ENCODE measurements around the gene UROD. TPM values are rescaled to one million over a fixed set of nuclear protein-coding genes. Genes with fewer than 3 reads are reported as not detected.
"Not testable (repeated sequence)": the region's sequence is repeated elsewhere in the genome, so short reads cannot be mapped to it uniquely, and the experiment has no call there.

Gene UROD
- total RNA-seq (2014; rRNA removed; shearing (Covaris generic)): 103 and 119 TPM in 2 replicates

DNA sequence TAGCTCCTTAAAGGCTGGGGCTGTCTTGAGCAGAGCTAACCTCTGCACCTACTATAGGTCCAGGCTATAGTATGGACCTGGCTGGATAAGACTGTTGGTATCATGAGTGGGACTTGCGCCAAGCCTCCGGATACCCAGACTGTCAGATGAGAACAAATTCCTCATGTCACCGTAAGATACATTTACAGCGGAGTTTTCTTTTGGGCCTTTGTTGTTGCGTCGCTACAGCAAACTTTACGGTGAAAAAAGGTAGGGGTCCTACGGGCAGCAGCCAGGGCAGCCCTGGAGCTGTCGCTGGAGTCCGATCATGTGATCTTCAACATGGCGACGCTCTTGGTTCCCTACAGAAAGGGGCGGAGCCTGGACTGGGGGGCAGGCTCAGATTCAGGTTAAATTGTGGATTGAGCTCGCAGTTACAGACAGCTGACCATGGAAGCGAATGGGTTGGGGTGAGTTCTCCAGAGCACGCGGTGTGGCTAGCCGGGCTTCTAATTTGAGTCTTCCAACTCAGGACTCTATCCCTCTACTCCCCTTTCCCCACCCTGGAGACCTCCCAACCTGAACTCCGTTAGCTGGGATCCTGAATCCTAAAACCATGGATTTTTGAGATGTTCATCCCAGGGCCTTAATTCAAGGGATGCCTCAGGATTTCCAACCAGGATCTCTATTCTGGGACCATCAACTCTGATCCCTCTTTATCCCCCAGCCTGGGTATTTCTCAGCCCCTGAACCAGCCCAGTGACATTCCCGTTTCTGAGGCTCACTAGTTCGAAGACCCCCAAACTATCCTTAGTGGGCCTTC lies at the start of gene UROD:
Gene UROD (plus strand): TSS at position 418 of the 802 bp plus-strand sequence. CDS start 12 bp downstream, at position 430.
- peak; percentile 96 for DNase-seq (ENCODE audit: low read depth)

DNA sequence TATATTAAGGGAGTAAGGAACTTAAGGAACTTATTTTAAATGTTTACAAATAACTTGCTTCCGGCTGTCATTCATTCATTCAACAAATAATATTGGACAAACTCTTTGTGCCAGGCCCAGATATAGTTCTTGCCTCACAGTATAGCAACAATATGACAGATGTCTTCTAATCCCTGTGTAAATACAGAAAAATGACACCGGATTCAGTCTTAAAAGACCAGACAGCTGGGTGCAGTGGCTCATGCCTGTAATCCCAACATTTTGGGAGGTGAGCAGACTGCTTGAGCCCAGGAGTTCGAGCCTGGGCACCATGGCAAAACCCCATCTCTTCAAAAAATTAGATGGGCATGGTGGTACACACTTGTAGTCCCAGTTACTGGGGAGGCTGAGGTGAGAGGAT lies 49.3 kb upstream of the UROD start:
- DNase-seq (ENCODE audit: low read depth): no peak

DNA sequence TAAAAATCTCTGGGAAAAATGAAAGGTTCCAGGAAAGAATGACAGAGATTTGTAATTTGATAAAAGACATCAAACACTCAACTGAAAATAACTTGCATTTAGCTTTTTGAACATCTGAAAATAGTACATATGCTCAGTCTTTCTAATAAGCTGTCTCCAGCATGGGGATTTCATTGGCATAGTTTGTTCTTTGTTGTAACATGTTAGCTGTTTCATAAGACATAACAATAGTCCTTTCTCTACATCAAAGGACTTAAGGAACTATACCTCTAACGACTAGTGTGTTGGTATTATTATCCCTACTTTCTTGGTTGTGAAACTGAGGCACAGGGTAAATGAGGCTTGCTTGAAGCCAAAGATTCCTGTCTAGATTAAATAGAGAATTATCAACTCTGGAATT lies 47.7 kb upstream of the UROD start:
- no peak for DNase-seq (ENCODE audit: low read depth)

DNA sequence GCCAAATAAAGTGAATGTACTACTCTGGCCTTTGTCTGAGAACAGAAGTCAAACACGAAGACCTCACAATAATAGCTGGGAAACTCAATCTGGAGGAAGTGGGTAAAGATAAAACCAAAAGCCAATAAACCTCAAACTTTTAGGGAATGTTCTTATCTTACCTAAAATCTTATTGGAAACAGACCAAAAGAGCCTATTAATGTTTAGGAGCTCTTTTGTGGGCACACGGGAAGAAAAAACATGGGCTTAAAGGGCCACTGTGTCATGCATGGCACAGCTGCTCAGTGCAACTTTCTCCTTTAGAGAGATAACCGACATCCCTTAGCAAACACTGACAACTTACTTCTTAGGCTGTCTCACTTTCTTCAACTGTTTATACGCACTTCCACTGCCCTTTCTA lies 41.7 kb upstream of the UROD start:
- DNase-seq (ENCODE audit: low read depth): peak; percentile 97

DNA sequence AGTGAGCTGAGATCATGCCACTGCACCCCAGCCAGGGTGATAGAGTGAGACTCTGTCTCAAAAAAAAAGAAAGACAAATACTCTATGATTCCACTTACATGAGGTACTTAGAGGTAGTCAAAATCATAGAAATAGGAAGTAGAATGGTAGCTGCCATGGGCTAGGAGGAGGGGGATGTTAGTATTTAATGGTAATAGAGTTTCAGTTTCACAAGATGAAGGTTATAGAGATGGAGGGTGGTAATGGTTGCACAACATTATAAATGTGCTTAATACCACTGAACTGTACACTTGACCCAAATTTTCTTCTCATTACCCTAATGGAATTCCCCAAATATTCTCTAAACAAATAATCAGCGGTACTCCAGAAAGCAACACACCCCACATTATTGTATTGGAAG lies 38.4 kb upstream of the UROD start:
- DNase-seq (ENCODE audit: low read depth): no peak

DNA sequence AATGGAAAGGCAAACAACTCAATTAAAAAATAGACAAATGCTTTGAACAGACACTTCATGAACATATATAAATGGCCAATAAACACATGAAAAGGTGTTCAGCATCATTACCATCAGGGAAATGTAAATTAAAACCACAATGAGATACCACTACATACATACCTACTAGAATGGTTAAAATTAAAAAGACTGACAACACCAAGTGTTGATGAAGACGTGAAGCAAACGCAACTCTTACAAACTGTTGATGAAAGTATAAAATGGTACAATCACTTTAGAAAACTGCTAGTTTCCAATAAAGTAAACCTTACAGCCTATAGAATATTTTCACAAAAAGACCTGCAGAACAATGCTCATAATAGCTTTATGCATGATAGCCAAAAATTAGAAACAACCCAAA lies 35.8 kb upstream of the UROD start:
- DNase-seq (ENCODE audit: low read depth): no peak

DNA sequence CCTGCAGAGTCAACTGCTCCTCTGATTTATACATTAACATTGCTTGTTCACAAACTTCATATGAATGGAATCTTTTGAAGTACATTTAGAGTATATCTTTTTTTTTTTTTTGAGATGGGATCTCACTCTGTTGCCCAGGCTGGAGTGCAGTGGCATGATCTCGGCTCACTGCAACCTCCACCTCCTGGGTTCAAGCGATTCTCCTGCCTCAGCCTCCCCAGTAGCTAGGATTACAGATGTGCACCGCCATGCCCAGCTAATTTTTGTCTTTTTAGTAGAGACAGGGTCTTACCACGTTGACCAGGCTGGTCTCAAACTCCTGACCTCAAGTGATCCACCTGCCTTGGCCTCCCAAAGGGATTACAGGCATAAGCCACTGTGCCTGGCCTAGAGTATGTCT lies 34.7 kb upstream of the UROD start:
- DNase-seq (ENCODE audit: low read depth): not testable (repeated sequence)

DNA sequence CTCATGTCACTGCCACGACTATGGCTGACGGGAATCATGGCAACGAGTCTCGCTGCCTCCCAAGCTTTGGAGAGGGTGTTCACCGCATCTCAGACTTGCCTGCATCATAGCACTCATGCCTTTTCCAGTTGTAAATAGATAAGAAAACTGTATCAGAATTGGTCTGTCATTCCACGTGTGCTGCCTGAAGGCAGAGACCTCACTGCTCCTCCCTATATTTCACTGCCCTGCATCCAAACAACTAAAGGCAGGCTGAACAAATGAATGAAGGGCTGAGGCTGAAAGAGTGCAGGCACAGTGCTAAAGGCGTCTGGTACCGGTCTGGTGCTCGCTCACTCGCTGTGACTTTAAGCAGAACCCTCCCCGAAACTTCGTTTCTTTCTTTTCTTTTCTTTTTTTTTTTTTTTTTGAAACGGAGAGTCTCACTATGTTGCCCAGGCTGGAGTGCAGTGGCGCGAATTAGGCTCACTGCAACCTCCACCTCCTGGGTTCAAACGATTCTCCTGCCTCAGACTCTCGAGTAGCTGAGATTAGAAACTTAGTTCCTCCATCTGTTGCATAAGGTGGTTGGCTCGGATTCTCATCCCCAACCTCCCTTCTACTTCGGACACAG lies 26.2 kb upstream of the UROD start:
- DNase-seq (ENCODE audit: low read depth): no peak

DNA sequence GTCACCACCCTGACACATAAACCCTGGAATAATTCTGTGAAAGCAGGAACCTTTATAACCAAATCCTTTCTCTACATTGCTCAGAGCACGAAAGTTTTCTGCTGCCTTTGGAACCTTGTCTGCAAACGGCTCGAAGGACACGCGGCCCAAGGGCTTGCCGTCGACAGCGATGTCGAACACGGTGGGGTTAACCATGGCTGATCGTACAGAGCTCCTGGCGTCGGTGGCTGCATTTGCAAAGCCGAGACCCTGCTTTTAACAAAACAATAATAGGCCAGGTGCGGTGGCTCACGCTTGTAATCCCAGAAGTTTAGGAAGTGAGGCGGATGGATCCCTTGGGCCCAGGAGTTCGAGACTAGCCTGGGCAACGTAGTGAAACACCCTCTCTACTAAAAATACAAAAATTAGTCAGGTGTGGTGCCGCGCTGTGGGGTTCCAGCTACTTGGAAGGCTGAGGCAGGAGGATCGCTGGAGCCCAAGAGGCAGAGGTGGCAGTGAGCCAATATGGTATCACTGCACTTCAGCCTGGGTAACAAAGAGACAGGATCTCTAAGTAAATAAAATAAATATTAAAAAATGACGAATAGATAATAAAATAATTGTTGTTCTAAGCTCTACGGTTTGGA lies 23.4 kb upstream of the UROD start:
- no peak for DNase-seq (ENCODE audit: low read depth)

DNA sequence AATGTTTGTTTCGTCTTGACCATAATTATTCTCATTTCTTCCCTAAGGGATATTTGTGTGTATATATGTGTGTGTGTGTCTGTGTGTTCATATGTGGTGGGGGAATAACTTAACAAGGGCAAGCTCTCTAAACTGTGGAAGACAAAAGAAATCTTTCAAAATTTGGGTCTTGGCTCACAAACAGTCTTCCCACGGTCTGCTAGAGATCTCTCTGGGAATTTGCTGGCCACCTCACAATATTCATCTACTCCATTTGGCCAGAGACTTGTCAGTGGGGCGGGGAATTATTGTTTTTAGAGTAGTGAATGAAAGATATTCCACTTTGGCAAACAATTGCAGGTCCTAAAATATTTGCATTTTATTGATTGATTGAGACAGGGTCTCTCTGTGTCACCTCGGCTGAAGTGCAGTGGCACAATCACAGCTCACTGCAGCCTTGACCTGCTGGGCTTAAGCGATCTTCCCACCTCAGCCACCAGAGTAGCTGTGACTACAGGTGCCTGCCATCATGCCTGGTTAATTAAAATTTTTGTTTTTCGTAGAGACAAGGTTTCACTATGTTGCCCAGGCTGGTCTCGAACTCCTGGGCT lies 17.6 kb upstream of the UROD start:
- DNase-seq (ENCODE audit: low read depth): no peak

DNA sequence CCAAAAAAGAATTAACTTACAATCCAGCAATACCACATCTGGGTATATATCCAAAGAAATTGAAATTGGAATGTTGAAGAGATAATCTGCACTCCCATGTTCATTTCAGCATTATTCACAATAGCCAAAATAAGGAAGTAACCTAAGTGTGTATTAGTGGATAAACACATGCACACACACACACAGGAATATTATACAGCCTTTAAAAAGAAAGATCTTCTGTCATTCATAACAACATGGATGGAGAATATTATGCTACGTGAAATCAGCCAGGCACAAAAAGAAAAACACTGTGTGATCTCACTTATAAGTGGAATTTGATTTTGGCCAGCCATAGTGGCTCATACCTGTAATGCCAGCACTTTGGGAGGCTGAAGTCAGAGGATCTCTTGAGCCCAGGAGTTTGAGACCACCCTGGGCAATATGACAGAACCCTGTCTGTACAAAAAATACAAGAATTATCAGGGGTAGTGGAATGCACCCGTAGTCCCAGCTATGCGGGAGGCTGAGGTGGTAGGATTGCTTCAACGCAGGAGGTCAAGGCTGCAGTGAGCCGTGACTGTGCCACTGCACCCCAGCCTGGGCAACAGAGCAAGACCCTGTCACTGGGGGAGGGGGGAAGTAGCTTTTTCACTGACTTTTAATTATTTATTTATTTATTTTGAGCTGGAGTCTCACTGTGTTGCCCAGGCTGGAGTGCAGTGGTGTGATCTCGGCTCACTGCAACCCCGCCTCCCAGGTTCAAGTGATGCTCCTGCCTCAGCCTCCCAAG lies 16.4 kb upstream of the UROD start:
- DNase-seq (ENCODE audit: low read depth): no peak

DNA sequence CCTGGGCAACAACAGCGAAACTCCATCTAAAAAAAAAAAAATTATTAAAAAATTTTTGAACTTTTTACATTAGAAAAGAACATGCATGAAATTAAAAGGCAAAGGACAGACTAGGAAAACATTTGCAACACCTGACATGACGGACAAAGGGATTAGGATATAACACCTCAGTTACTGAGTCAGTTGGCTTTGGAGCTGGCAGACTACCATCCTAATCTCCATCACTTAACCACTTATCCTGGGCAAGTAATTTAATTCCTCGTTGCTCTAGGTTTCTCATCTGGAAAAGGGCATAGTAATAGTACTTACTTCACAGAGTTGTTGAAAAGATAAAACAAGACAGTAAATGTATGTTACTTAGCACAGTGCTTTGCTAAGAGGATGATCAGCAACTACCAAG lies 12.8 kb upstream of the UROD start:
- DNase-seq (ENCODE audit: low read depth): no peak

DNA sequence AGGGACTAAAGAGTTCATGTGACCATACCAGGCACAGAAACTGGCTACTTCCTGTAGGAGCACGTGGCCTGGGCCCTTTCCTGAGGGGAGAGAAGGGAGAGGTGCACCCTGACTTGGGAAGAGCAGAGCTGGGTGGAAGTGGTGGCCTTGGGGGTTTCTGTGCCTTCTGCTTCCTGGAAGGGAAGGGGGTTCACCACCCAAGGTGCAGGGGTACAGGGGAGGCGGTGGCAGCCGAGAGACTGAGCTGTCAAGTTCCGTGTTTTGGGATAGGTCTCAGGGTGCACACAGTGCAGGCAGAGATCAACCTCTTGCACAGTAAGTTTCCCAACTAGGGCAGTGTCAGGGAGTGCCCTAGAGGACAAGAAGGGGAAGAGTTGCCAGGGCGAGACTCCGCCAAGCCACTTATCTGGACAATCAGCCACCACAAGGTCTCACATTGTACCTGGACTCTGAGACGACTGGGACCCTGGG lies 11.0 kb upstream of the UROD start:
- DNase-seq (ENCODE audit: low read depth): no peak

DNA sequence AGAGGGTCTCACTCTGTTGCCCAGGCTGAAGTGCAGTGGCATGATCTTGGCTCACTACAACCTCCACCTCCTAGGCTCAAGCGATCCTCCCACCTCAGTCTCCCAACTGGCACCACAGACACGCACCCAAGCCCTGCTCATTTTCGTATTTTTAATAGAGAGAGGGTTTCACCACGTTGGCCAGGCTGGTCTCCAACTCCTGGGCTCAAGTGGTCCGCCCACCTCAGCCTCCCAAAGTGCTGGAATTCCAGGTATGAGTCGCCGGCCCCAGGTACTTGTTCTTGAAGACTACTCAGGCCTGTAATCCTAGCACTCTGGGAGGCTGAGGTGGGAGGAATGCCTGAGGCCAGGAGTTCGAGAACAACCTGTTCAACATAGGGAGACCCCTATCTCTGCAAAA lies 10.5 kb upstream of the UROD start:
- DNase-seq (ENCODE audit: low read depth): not testable (repeated sequence)

DNA sequence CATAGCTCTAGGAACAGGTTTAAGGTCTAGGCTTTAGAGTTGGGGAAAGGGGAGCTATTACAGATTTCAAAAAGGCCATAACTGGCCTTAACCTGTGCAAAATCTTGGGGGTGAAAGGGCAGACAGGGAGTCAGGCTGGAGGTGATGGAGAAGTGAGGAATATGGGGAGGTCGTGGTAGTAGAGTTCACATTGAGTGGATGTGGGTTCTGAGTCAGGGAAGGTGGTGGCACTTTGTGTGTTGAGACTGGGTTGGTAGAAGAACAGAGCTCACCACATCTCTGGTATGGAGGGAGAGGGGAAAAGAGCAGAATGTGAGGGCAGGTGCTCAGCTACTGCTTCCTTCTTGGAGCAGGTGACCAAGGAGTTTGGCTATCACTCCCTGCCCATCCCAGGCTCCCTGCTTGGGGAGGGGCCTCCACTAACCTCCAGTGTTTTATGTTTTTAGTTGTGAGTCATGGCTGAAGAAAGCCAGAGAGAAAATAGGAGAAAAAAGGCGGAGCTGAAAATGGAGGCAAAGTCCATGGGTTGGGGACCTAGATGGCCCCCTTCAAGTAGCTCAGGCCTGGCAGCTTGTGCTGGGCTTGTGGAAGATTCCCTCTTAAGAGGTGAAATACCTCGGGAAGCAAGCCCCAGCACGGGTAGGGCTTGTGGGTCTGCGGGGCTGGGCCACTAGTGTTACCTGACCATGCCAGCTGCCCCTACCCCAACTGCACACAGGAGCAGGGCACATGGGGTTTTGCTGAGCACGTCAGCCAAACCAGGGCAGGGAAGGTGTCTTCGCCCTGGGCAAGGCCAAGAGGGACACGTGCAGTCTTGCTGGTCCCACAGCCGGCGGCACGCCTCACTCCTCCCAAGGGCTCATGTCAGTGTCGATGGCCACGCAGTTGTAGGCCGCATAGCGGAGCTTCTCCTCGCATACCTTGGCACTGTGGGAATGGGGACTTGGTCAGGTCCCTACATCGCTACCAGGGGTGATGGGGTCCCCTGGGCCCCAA lies 9.1 kb upstream of the UROD start:
- no peak for DNase-seq (ENCODE audit: low read depth)

DNA sequence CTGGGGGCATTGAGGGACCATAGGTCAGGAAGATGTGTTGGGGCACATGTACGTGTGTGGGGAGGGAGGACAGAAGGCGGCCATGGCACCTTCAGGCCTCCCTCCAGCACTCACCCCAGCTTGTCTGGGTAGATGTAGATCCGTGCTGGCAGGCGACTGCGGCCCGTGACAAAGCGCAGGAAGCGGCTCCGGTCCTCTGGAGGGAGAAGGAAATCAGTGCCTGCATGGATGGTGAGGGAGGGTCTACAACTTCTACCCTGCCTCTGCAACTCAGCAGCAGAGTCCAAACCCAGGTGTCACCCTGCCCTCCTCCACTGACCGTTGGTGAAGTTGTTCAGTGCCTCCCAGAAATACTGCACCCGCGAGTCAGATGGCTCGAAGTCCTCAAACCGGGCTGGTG lies 8.3 kb upstream of the UROD start:
- no peak for DNase-seq (ENCODE audit: low read depth)

DNA sequence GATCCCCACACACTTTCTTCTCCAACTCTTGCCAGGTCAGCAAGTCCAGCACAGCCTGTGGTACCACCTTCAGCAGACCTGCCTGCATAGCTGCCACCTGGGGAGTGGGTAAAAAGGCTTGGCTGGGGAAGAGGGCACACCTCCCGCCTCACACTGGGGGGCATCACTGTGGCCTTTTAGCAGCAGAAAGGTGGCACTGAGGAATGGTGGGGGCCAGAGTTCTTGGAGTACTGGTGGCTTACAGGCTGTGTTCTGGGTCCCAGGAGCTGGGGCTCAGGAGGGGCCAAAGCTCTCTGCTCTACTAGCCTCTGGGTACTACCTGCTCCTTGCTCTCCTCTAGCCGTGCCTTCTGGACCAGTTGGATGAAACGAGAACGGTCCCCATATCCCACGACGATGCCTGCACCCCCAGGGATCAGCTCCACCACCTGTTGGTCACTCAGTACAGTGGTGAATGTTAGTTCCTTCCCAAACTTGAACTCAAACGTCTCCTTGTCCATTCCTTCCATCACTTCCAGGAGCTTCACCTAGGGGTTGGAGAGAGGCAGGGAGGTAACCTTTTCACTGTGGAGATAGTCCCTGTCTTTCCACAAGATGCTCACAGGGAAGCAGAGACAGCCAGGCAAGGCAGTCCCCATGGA lies 7.7 kb upstream of the UROD start:
- DNase-seq (ENCODE audit: low read depth): no peak

DNA sequence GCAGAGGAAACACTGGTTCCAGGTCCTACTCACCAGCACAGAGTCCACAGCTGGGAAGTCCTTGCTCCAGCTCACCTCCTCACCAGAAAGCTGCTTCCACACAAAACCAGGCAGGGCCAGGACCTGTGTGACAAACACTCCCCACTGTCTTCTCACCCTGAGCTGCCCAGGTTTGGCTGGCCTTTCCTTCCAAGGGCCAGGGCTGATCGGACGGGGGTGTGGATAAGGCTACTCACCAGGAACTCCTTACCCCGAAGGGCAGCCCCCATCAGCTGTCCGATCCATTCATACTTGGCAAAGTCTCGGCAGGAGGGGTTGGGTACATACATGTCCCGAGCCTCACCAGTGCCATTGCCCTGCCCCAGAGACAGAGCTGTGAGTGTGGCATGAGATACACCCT lies 6.3 kb upstream of the UROD start:
- DNase-seq (ENCODE audit: low read depth): no peak

DNA sequence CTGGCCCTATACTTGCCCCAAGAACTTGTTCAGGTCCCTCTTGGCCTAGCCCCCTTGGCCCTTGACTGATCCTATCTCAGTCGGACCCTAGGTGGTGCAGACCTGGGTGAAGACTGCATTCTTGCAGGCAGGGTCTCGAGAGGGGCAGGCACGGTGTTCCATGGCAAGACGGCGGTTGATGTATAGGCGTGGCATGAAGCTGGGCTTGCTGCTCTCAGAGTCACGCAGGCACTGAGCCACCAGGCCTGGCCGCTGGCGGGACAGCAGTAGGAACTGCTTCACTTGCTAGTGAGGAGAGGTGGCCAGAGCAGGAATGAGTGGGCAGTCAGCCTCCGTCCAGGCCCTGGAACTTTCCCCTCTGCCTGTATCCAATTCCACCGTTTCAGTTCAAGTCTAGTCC lies 4.7 kb upstream of the UROD start:
- DNase-seq (ENCODE audit: low read depth): no peak

DNA sequence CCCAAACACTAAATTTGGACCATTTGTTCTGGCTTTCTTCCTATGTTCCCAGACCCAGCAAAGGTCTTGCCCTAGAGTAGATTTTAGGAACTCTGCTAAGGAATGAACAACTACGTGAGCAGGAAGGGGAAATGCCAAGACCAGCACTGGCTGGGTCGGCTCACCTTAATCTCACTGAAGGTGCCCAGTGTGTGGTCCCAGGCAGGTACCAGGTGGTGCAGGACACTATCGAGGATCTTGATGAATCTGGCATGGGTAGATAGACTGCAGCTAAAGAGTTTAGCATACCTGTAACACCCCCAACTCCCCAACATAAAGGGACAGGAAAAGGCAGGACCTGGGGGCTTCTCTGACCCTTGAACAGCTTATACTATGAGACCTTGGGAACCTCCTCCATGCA lies 4.0 kb upstream of the UROD start:
- no peak for DNase-seq (ENCODE audit: low read depth)

Measured in RPMI7951 (cell line).